Fibroblast of lung (primary cell): ENCODE measurements around the gene IGF2. TPM values are rescaled to one million over a fixed set of nuclear protein-coding genes. Genes with fewer than 3 reads are reported as not detected.

Experiments used
- DNase-seq, 2 donors: peaks; one replicate each; pipeline versions ENCODE4 v3.0.0 to v3.0.0-alpha.2; 2010; ENCODE audit warnings: low read depth in 2 of 2
- H2AFZ ChIP-seq: 2 replicates; pipeline ENCODE4 v1.5.1; 2012; ENCODE audit warnings: low read length, control low read depth, inconsistent platforms
- H3K27ac ChIP-seq: 2 replicates; pipeline ENCODE4 v1.5.1; 2011; ENCODE audit warnings: low read length, control low read depth; ENCODE audit not compliant: insufficient read depth
- H3K27me3 ChIP-seq: 2 replicates; pipeline ENCODE4 v1.5.1; 2011; ENCODE audit warnings: mild to moderate bottlenecking, low read length; ENCODE audit not compliant: control insufficient read depth, insufficient read depth
- H3K36me3 ChIP-seq: 2 replicates; pipeline ENCODE4 v1.5.1; 2011; ENCODE audit warnings: low read length; ENCODE audit not compliant: control insufficient read depth, insufficient read depth
- H3K4me1 ChIP-seq: 2 replicates; pipeline ENCODE4 v1.5.1; 2011; ENCODE audit warnings: low read length; ENCODE audit not compliant: control insufficient read depth, insufficient read depth; ENCODE audit errors: extremely low read depth
- H3K4me2 ChIP-seq: 2 replicates; pipeline ENCODE4 v1.5.1; 2011; ENCODE audit warnings: low read length, control low read depth; ENCODE audit not compliant: insufficient read depth; ENCODE audit errors: extremely low read depth
- H3K4me3 ChIP-seq, 4 experiments: fragments of 200-600 bp in 1 of 4; sonication (generic) in 1 of 4; replicated peaks in 1 of 4; 2 replicates each; pipeline ENCODE4 v1.5.1; 2011 to 2016; ENCODE audit warnings: low read length in 4 of 4, low read depth in 3 of 4, mild to moderate bottlenecking in 3 of 4, control low read depth in 2 of 4, inconsistent platforms in 1 of 4, mixed read lengths in 1 of 4; ENCODE audit not compliant: insufficient read depth in 1 of 4; ENCODE audit errors: control extremely low read depth in 1 of 4
- H3K79me2 ChIP-seq: 2 replicates; pipeline ENCODE4 v1.5.1; 2012; ENCODE audit warnings: mild to moderate bottlenecking, low read length, inconsistent platforms; ENCODE audit not compliant: control insufficient read depth, insufficient read depth
- H3K9ac ChIP-seq: 2 replicates; pipeline ENCODE4 v1.5.1; 2011; ENCODE audit warnings: mild to moderate bottlenecking, low read length, control low read depth; ENCODE audit not compliant: insufficient read depth
- H3K9me3 ChIP-seq: 2 replicates; pipeline ENCODE4 v1.5.1; 2012; ENCODE audit warnings: low read depth, low read length; ENCODE audit not compliant: control insufficient read depth, insufficient read depth
- H4K20me1 ChIP-seq: 2 replicates; pipeline ENCODE4 v1.5.1; 2011; ENCODE audit warnings: low read length; ENCODE audit not compliant: control insufficient read depth, insufficient read depth; ENCODE audit errors: extremely low read depth
- CTCF ChIP-seq, 2 donors: IDR thresholded peaks in 1 of 2; conservative IDR thresholded peaks in 1 of 2; 1 replicate in 1 of 2; 2 replicates in 1 of 2; pipeline ENCODE4 v1.5.1; 2011 to 2012; ENCODE audit warnings: low read length in 2 of 2, control low read depth in 1 of 2, inconsistent platforms in 1 of 2, low read depth in 1 of 2, mild to moderate bottlenecking in 1 of 2
- EZH2 ChIP-seq: IDR thresholded peaks from 2 replicates; pipeline ENCODE4 v1.5.1; 2012; ENCODE audit warnings: low read length, control low read depth, mild to moderate bottlenecking; ENCODE audit errors: missing control alignments
- polyA plus RNA-seq, 2 donors: library from polyadenylated mRNA; depleted of rRNA in 1 of 2; stranded (reverse) in 1 of 2; unstranded in 1 of 2; fragments of >200 nt; gene quantifications; 2 replicates each; pipeline ENCODE4 v1.2.1, GENCODE V29; 2011 to 2012; ENCODE audit warnings: missing spikeins in 1 of 2
- total RNA-seq: library from RNA; depleted of rRNA; stranded (reverse); fragments of >200 nt; gene quantifications from 2 replicates; pipeline ENCODE4 v1.2.1, GENCODE V29; 2014

Gene IGF2
- total and polyA plus RNA-seq, 2 donors (not counting 1 experiment from before 2014, with no cell fraction given): 0.08 to 0.17 TPM

DNA sequence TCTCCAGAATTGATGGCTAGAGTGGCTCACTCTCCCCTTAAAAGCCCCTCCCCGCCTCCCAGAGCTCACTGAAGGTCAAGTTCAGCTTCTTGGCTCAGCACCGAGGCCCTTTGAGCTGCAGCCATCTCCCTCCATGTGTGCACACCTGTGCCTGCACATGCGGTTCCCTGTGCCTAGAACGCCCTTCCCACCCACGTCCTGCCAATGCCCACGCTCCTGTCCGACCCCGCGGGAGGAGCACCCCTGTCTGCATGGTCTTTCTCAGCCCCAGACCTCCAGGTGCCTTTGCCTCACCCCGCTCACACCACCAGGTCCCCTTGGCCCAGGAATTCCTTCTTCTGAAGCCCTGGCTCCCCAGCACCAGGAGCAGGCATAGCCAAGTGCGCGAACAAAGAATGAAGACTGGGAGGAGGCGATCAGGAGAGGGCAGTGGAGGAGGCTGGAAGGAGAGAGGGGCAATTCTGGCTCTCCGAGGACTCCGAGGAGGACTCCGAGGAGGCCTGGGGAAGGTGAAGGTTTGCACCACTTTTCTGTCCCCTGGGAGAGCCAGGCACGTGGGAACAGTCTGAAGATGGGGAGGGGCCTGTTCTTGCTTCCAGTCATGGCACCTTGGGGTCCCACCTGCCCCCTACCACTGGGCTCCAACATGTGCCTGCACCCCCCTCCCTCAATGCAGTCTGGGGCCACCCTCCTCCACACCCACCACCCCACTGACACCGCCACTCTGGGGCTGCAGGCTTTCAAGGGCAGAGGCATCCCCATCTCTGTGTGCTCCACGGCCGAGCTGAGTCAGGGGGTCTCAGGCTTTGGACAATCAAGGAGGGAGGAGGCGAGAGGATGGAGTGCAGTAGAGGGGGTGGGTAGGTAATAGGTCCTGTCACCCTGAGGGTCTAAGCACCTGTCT lies 17.7 kb downstream of the IGF2 start:
- H2AFZ ChIP-seq: no peak overlapping the region
- H3K4me2 ChIP-seq: no peak overlapping the region

DNA sequence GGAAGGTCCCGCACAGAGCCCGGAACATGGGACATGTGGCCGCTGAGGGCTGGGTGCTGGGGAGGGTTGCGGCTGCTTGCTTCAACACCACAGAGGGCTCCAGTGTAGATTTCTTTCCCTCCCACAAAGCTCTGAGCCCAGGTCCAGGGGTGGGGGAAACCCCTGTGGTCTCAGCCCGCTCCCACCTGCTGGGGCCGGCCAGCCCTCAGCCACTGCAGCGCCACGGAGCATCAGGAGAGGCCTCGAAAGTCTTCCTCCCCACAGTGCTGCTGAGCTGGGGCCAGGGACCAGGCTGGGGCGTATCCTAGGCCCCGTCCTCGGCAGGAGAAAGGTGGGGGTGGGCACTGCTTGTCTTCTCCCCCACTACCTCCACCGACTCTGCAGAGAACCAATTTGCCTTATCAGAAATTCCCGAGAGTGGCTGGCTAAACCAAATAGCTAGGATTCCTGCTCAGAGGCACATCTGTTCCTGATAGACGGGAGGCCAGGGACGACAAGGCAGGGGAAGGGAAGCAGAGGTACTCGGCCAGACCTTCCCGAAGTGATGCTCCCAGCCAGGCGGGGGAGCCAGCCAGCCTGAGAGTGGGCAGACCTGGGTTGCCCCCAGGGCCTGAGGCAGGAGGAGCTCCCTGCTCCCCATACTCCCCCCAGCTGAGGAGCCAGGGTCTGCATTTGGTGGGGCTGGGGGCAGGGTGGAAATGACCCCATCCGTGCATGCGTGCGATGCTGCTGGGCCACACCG lies 18.7 kb downstream of the IGF2 start:
- peak in 1 of 2 donors; percentile 15 for DNase-seq
- Histone ChIP-seq H3K27me3 (no peaks in the 10 kb centered on the region), H3K4me3 (no peak overlapping the region), H3K36me3 (no peaks in the 10 kb centered on the region), H3K27ac (no peak overlapping the region), H3K79me2 (no peaks in the 10 kb centered on the region), H3K9me3 (no peaks in the 10 kb centered on the region), H2AFZ (no peak overlapping the region), H3K4me2 (no peak overlapping the region), H4K20me1 (no peaks in the 10 kb centered on the region), H3K9ac (no peak overlapping the region), H3K4me1 (no peaks in the 10 kb centered on the region)
- TF ChIP-seq EZH2: no peak
- TF ChIP-seq CTCF (conservative IDR thresholded peaks at IDR 0.05 in 1 of 2, IDR thresholded peaks at IDR 0.05 in 1 of 2; ENCODE audit: low read depth in 1 of 2, low read length in 2 of 2): no peak

More for the DNA sequence above, 17.7 kb downstream of the IGF2 start:
- Histone ChIP-seq H3K27ac (no peak overlapping the region), H3K4me1 (no peaks in the 10 kb centered on the region), H3K9me3 (no peaks in the 10 kb centered on the region), H3K79me2 (no peaks in the 10 kb centered on the region), H3K4me3 (no peak overlapping the region), H3K27me3 (no peaks in the 10 kb centered on the region), H3K9ac (no peak overlapping the region), H4K20me1 (no peaks in the 10 kb centered on the region), H3K36me3 (no peaks in the 10 kb centered on the region)
- DNase-seq: no peak
- TF ChIP-seq CTCF (conservative IDR thresholded peaks at IDR 0.05 in 1 of 2, IDR thresholded peaks at IDR 0.05 in 1 of 2; ENCODE audit: low read depth in 1 of 2, low read length in 2 of 2): no peak

- no peaks in the 10 kb centered on the region for H3K9me3 ChIP-seq
Observed at GRCh38 chr11:2118677-2119076, 20.5 kb downstream of the IGF2 start.

More at GRCh38 chr11:2118677-2119076, 20.5 kb downstream of the IGF2 start:
- H3K27ac ChIP-seq: no peak overlapping the region
- H3K4me1 ChIP-seq: no peaks in the 10 kb centered on the region
- H3K27me3 ChIP-seq: no peaks in the 10 kb centered on the region
- H3K36me3 ChIP-seq: no peaks in the 10 kb centered on the region
- peak in 1 of 2 donors; percentile 40 for DNase-seq
- no peaks in the 10 kb centered on the region for H4K20me1 ChIP-seq
- H3K4me3 ChIP-seq: no peak overlapping the region
- H3K4me2 ChIP-seq: no peak overlapping the region
- H2AFZ ChIP-seq: no peak overlapping the region
- H3K9ac ChIP-seq: no peak overlapping the region
- no peaks in the 10 kb centered on the region for H3K79me2 ChIP-seq
- TF ChIP-seq EZH2 (no peak), CTCF (conservative IDR thresholded peaks at IDR 0.05 in 1 of 2, IDR thresholded peaks at IDR 0.05 in 1 of 2; ENCODE audit: low read depth in 1 of 2, low read length in 2 of 2) (no peak)
